HG03095 (cell line): ENCODE data around the gene COX5A.
"Not testable (repeated sequence)": the region's sequence is repeated elsewhere in the genome, so short reads cannot be mapped to it uniquely, and the experiment has no call there.

Experiments used
- ATAC-seq: cut with Tn5 transposase; IDR thresholded peaks from one replicate; pipeline ENCODE4 v1.9.1; 2021; ENCODE audit warnings: moderate library complexity; ENCODE audit not compliant: unreplicated experiment

COX5A gene

DNA sequence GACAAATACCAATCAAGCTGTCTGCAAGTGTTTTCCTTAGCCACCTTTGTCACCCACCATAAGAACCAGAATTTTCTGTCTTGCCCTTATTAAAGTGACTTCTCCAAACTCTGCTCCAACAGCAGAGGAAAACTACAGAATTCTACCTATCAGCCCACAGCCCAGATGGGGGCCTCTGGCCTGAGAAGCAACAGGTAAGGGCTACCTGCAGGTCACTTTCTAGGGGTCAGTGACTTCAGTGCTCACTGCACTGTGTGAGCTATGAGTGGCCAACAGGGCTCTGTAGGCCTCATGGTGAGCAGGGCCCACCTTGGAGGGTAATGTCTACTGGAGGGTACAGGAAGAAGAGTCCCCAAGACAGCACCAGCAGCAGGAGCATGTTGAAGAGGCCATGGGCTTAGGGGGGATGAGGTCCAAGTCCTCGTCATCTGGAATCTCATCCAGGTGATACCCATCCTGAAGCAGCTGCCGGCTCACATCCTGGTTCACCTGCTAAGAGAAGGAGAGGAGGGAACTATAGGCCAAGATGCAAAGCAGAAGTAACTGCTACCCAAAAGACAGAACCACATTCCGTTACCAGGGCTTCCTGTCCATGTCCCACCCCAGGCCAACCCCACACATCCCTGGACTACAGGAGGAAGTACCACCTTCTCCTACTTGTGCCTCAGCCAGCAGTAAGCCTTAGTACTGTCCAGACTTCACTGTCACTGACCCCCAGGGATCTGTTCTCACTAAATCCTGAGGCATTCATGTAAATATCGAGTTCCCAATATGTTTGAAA is 35.4 kb downstream of the COX5A start:
- ATAC-seq: no peak

DNA sequence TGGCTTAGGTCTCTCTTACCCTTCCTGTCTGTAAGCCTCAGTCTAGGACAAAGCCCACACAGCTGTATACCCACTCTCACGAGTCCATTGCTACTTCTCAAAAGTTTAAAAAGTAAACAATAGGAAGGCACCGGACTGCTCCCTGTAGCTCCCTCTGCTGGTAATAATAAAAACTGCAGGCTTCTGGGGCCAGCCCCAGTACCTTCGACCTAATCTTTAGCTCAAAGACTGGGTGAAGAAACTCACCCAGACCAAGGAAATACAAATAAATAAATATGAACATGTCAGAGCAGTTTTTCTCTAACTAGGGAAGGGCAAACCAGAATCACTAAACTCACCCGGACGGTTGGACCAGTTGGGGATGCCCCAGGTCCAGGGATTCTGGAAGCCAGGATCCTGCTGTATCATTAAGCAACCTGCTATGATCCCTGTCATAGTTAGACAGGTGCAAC is 36.2 kb downstream of the COX5A start:
- ATAC-seq: no peak

DNA sequence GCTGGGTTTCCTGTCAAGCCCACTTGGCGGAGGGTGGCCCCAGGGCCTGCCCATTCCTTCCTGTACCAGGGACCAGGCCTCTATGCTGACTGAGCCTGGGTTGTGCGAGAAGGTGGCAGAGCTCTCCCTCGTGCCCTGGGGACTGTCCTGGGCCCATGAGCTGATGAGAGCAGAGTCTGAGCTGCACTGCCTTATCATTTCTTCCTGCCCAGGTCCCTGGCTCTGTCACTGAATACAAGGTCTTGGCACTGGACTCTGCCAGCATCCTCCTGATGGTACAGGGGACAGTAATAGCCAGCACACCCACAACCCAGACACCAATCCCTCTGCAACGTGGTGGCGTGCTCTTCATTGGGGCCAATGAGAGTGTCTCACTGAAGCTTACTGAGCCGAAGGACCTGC is 40.6 kb downstream of the COX5A start:
- no peak for ATAC-seq

DNA sequence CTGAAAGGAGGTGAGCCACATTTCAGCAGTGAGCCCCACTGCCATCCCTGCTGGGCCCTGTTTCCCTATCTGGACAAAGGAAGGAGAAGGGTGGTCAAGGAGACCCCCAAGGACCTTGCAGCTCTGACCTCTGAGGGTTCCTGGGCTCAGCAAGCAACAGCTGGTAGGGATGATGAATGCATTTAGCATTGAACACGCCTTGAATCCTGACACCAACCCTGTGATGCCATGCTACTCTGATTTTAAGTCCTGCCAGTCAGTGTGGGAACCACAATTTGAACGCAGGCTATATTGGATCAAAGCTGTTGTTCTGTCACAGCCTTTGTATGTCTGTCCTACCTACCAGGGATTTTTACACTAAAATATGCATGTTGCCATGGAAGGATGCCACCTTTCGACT is 41.6 kb downstream of the COX5A start:
- no peak for ATAC-seq

DNA sequence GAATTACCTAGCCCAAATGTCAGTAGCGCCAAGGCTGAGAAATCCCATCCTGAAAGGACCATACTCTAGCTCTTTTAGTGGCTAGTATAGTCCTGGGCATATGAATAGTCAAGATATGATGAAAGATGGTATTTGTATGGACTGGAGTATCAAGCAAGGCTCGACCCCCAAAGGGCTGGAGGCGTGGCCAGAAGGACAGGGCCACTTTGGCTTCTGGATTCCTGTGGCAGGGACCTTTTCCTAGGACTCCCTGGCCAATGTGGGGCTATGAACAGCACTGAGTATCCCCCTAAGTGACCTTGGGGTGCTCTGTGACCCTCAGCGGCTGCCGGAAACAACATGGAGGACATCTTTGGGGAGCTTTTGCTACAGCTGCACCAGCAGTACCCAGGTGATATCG is 42.0 kb downstream of the COX5A start:
- no peak for ATAC-seq

DNA sequence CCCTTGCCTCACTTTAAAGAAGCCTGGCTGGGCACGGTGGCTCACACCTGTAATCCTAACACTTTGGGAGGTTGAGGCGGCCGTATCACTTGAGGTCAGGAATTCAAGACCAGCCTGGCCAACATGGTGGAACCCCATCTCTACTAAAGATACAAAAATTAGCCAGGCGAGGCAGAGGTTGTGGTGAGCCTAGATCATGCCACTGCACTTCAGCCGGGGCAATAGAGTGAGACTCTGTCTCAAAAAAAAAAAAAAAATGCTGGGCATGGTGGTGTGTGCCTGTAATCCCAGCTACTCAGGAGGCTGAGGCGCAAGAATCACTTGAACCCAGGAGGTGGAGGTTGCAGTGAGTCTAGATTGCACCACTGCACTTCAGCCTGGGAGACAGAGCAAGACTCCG is 43.5 kb downstream of the COX5A start:
- not testable (repeated sequence) for ATAC-seq

DNA sequence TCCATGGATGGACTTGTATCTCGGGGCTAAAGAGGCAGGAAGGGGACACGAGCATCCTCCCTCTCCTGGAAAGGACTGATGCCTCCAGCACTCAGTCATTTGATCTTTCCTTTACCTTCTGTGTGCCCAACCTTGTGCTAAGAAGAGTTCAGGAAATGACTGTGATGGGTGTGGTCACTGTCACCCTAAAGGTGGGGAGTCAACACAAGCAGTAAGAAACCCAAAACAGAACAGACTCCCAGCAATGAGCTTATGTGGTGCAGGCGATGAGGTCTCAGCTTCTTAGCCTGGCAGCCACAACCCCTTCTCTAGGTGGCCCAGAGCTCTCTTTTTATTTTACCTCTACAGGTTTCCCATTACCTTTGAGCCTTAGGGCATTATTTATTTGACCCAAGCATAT is 44.2 kb downstream of the COX5A start:
- ATAC-seq: no peak

DNA sequence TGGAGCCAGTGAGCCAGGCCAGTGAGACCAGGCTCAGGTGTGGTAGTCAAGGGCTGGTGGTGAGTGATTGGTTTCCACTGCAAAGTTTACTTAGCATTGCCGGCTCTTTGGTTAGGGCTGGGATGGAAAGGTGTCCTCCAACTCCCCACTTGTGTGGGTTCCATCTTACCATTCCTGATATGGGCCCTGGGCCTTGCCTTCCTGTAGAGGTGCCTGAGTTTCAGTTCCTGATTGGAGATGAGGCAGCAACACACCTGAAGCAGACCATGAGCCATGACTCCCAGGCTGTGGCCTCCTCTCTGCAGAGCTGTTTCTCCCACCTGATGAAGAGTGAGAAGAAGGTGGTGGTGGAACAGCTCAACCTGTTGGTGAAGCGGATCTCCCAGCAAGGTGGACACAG is 44.9 kb downstream of the COX5A start:
- ATAC-seq: no peak

DNA sequence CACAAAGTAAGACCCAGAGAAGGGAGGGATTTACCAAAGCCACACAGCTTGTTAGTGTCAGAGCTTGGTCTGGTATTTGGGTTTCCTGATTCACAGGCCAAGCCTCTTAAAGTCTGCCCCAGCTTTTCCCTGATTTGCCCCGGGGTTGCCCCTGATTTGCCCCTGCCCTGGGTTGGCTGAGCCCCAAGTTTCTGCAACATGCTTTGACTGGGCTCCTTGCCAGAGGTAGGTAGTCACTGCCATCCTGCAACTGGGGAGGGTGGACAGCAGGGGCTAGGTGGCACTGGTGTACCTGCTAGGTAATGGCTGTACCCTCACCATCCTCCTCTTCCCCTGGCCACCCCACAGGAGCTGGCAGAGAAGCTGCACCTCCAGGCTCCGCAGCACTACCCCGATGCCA is 45.6 kb downstream of the COX5A start:
- no peak for ATAC-seq

DNA sequence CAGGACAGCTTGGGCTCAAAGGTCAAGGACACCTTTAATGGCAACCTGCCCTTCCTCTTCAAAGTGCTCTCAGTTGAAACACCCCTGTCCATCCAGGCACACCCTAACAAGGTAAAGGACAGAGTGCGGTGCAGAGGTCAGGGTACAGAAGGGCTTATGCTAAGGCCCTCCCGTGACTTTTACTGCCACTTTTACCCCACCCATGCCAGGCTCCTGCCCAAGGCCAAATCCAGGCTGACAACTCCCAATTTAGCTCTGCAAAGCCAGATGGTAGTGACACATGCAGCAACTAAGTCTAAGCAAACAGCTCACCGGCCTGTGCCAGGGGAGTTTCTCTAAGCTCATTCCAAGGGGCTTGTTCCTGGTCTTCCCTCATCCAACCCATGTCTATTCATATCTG is 46.4 kb downstream of the COX5A start:
- no peak for ATAC-seq

DNA sequence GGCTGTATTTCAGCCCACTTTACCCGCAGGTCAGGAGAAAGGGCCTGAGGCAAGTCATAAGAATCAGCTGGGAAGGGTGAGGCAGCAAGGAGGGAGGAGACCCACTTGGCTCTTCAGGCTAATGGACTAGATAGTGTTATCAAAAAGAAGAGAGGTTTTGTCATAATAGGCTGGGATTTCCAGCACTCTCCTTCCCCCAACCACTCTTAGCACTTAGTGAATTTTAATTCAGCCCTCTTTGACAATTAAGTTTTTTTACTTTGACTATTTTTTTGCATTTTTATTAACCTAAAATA is 47.3 kb downstream of the COX5A start:
- no peak for ATAC-seq

DNA sequence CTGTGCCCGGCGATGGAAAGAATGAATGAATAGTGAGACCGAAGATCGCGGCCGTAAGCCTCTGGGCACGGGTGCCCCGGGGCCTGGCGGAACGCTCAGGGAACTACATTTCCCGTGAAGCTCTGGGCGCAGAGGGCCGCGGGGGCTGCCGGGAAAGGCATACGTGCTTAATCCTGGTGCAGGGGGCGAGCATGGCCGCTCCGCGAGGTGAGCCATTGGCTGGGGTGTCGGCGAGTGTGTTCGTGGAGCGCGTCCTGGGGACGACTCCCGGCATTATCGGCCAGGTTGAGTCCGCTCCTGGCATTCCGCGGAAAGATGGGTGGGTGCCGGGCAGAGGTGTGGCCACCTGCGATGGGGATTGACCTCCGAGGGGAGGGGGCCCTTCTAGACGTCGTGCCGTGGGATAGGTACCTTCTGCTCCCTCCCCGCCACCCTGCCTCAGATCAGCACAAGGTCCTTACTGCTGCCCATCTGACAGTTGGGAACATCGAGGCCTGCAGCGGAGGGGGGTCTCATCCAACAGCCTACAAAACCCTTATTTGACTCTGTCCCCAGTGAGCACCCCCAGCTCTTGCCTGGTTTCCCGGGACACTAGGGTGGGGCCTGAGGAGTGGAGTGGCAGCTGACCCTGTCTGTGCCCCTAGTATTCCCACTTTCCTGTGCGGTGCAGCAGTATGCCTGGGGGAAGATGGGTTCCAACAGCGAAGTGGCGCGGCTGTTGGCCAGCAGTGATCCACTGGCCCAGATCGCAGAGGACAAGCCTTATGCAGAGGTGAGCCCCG is 47.8 kb downstream of the COX5A start, which contains the start of gene MPI:
Gene MPI (plus strand): TSS at position 160 of the 782 bp plus-strand sequence. CDS start 32 bp downstream, at position 192.
- ATAC-seq: peak; percentile 91

DNA sequence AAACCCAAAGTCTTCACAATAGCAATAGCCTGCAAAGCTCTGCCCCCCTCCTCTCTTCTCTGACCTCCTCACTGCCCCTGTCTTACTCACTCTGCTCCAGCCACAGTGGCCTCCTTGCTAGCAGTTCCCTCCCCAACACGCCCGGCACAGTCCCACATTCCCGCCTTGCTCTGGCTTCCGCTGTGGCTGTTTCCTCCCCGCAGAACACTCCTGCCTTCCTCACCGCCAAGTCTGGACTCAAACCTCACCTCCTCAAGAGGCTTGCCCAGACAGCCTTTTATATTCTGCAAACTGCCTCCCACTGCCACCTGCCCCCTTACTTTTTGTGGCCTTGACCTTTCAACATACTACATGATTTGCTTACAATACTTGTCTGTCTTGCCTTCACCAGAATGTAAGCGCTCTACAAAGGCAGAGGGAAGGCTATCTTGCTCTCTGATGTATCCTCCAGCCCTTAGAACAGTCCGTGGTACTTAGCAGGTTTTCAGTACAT is 48.4 kb downstream of the COX5A start:
- peak; percentile 20 for ATAC-seq

DNA sequence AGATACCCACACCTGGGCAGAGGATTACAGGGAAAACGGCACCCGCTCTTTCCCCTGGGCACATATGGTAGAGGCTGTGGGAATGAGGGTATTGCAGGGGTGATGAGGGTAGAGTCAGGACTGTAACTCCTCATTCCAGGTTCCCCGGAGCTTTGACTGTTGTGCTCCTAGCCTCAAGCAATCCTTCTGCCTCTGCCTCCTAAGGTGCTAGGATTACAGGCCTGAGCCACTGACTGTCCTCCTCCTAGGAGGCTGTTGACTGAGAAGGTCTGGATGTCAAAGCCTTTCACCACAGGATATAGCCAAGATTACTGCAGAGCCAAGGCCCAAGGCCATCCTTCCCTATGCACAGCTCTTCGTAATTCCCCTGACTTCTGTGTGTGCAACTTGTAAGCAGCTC is 49.2 kb downstream of the COX5A start:
- ATAC-seq: no peak

DNA sequence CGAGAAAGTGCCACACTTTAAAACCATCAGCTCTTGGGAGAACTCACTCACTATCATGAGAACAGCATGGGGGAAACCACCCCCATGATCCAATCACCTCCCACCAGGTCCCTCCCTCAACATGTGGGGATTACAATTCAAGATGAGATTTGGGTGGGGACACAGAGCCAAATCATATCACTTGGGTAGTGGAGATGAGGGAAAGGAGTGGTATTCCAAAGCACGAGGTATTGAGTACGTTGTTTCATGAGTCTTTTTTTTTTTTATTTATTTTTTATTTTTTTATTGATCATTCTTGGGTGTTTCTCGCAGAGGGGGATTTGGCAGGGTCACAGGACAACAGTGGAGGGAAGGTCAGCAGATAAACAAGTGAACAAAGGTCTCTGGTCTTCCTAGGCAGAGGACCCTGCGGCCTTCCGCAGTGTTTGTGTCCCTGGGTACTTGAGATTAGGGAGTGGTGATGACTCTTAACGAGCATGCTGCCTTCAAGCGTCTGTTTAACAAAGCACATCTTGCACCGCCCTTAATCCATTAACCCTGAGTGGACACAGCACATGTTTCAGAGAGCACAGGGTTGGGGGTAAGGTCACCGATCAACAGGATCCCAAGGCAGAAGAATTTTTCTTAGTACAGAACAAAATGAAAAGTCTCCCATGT is 50.2 kb downstream of the COX5A start:
- ATAC-seq: not testable (repeated sequence)

DNA sequence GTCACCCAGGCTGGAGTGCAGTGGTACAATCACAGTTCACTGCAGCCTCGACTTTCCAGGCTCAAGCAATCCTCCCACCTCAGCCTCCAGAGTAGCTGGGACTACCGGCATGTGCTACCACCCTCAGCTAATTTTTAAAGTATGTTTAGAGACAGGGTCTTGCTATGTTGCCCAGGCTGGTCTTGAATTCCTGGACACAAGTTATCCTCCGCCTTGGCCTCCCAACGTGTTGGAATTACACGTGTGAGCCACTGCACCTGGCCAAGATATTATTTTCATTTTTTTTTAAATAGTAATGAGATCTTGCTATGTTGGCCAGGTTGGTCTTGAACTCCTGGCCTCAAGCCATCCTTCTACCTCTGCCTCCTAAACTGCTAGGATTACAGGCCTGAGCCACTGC is 52.4 kb downstream of the COX5A start:
- no peak for ATAC-seq

DNA sequence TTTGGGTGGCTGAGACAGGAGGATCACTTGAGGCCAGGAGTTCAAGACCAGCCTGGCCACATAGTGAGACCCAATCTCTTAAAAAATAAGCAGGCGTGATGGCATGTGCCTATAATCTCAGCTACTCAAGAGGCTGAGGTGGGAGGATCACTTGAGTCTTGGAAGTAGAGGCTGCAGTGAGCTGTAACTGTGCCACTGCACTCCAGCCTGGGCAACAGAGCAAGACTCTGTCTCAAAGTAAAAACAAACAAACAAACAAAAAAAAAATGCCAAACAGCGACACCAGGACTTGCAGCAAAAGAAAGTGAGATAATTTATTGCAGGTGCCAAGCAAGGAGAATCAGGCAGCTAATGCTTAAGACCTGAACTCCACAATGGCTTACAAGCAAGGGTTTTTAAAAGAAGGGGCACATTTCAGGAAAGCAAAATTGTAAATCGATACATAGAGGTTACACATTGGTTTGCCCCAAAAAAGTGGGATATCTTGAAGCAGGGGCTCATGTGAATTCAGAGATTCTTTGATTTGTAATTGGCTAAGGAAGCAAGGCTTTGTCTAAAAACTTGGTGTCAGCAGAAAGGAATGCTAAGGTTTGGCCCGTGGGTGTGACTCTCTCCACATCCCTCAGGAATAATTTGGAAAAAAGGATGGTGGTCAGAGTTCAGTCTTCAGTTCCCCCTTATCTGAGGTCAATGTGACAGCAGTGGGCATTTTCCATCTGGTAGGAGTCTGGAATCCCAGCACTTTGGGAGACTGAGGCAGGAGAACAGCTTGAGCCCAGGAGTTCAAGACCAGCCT is 53.2 kb downstream of the COX5A start:
- ATAC-seq: no peak

DNA sequence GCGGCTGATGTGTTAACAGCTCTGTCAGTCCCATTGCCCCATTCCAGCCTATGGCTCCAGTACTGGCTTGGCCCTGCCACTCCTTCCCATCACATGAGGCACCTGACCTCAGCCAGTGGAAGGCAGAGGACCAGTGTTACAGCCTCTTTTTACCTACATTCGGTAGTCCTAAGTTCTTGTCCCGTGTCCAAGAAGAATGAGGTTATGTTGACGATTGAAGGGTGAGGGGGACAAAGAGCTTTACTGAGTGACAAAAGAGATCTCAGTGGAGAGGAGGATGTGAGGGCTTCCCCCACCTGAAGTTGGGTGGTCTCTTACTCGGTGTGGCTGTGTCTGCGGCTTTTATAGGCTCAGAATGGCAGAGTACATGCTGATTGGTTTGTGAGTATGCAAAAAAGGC is 55.3 kb downstream of the COX5A start:
- no peak for ATAC-seq

DNA sequence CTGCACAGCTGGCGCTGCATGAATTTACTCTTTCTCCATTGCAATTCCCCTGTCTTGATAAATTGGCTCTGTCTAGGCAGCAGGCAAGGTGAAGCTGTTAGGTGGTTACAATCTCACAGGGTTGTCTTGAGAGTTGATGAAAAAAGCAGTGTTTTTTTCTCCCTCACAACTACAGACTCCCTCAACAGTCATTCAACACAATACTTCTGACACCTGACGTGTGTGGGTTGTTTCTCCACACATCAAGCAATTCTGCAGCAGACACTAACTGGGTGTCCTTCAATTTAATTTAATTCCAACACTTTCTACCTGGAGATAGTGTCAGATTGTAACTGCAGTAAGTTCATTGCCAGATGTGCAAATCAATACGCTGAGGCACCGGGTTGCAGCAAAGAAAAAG is 59.6 kb downstream of the COX5A start:
- no peak for ATAC-seq

DNA sequence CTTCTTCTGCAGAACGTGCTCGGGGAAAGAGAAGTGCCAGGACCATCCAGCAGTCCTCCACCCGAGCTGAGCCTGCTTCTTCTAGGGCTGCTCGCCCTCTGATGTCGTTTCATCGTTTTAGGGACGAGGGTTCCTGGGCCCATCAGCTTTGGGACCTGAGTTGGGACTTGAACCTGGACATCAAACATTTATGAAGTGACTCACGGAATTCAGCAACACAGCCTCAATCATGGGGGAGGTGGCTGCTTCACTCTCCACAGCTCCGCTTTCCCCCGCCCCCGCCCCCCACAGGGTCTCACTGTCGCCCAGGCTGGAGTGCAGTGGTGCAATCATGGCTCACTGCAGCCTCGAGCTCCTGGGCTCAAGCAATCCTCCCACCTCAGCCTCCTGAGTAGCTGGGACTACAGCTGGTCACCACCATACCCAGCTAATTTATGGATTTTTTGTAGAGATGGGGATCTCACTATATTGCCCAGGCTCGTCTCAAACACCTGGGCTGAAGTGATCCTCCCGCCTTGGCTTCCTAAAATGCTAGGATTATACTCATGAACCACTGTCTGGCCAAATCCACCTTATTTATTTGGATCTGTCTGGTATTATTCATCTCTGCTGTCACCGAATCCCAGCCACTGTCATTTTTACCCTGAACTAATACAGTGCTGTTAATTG is 64.0 kb downstream of the COX5A start:
- ATAC-seq: no peak
